DMS53 treated with DMSO at 0.1 percent for 48 hours (cell line): ENCODE results near the gene EIF1.
"Not testable (repeated sequence)": the region's sequence is repeated elsewhere in the genome, so short reads cannot be mapped to it uniquely, and the experiment has no call there.

Experiments
- DNase-seq: peaks from one replicate; lab custom pipeline; 2025; ENCODE audit not compliant: unreplicated experiment; lab: John Stamatoyannopoulos, UW

The EIF1 gene

GRCh38 chr17:41688641-41689496, at the start of gene EIF1:
Gene EIF1, plus strand, starts transcription at chr17:41688885. Its CDS starts 154 bp downstream, at chr17:41689039.
- peak; percentile 91 for DNase-seq

- DNase-seq = no peak
Measured at GRCh38 chr17:41638941-41639340, 49.7 kb upstream of the EIF1 start.

GRCh38 chr17:41639492-41640473, 48.9 kb upstream of the EIF1 start:
- no peak for DNase-seq

GRCh38 chr17:41640596-41640995, 48.1 kb upstream of the EIF1 start:
- DNase-seq = not testable (repeated sequence)

GRCh38 chr17:41642252-41643156, 46.2 kb upstream of the EIF1 start:
- no peak for DNase-seq

GRCh38 chr17:41647038-41647813, 41.5 kb upstream of the EIF1 start:
- DNase-seq = no peak

GRCh38 chr17:41647940-41648410, 40.7 kb upstream of the EIF1 start:
- peak; percentile 42 for DNase-seq

- DNase-seq = peak; percentile 38
Measured at GRCh38 chr17:41648411-41649195, 40.1 kb upstream of the EIF1 start.

- no peak for DNase-seq
Measured at GRCh38 chr17:41649923-41650519, 38.7 kb upstream of the EIF1 start.

GRCh38 chr17:41650794-41651624, 37.7 kb upstream of the EIF1 start:
- no peak for DNase-seq

GRCh38 chr17:41651625-41652460, 36.8 kb upstream of the EIF1 start:
- no peak for DNase-seq

GRCh38 chr17:41652461-41652970, 36.2 kb upstream of the EIF1 start:
- DNase-seq = no peak

GRCh38 chr17:41653421-41653820, 35.3 kb upstream of the EIF1 start:
- no peak for DNase-seq

- no peak for DNase-seq
Measured at GRCh38 chr17:41653892-41654677, 34.6 kb upstream of the EIF1 start.

- no peak for DNase-seq
Measured at GRCh38 chr17:41654678-41655607, 33.7 kb upstream of the EIF1 start.
